HG02763 (cell line): ENCODE results near the gene PCP2.

Source experiments
- ATAC-seq: cut with Tn5 transposase; IDR thresholded peaks from one replicate; pipeline ENCODE4 v1.9.1; 2021; ENCODE audit warnings: mild to moderate bottlenecking, moderate library complexity; ENCODE audit not compliant: unreplicated experiment

Gene PCP2

GRCh38 chr19:7620442-7621412, 12.8 kb downstream of the PCP2 start:
- no peak for ATAC-seq

GRCh38 chr19:7619671-7620441, 13.7 kb downstream of the PCP2 start:
- no peak for ATAC-seq

- no peak for ATAC-seq
Observed at GRCh38 chr19:7618771-7619510, 14.6 kb downstream of the PCP2 start.

DNA sequence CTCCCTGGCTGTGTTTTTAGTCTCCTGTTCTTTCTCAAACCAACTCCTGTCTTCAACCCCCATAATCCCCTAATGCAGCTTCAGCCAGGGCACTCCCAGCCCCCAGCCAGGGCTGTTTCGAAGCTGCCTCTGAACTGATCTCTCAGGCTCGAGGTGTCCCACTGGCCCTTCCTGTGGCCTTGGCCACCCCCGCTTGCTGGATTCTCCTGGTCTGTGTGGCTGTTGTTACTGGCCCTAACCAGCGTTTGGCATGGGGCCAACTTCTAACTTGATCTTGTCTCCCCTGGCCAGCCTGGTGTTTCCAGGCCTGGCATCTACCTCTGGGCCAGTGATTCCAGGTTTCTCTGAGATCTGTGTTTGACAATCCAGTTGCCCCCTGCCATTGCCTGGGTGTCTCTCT, 15.2 kb downstream of the PCP2 start:
- no peak for ATAC-seq

- no peak for ATAC-seq
Observed at GRCh38 chr19:7617735-7618134, 15.8 kb downstream of the PCP2 start.

- ATAC-seq = no peak
Observed at GRCh38 chr19:7617172-7617571, 16.3 kb downstream of the PCP2 start.

DNA sequence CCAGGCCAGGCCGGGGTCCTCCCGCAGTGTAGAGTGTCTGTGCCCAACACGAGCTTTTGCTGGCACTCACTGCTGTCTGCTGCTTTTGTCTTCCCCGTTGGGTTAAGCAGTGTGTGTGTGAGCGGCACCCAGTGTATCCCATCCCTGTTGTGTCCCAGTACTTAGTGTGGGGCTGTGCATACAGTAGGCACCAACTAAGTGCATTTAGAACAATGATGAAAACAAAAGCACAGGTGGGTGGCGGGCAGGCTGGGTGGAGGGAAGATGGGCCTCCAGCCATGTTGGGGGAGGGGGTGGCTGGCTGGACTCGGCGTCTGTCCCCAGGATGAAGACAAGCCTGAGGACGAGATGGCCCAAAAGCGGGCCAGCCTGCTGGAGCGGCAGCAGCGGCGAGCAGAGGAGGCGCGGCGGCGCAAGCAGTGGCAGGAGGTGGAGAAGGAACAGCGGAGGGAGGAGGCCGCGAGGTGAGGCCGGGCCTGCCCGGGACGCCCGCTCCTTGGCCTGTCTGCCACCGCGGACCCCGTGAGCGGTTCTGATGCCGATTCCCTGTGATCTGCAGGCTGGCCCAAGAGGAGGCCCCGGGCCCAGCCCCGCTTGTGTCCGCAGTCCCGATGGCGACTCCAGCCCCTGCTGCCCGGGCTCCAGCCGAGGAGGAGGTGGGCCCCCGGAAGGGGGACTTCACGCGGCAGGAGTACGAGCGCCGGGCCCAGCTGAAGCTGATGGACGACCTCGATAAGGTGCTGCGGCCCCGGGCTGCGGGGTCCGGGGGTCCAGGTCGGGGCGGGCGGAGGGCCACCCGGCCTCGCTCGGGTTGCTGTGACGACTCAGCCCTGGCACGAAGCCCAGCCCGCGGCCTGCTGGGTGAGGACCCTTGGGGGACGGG, 18.4 kb downstream of the PCP2 start:
- ATAC-seq = no peak

DNA sequence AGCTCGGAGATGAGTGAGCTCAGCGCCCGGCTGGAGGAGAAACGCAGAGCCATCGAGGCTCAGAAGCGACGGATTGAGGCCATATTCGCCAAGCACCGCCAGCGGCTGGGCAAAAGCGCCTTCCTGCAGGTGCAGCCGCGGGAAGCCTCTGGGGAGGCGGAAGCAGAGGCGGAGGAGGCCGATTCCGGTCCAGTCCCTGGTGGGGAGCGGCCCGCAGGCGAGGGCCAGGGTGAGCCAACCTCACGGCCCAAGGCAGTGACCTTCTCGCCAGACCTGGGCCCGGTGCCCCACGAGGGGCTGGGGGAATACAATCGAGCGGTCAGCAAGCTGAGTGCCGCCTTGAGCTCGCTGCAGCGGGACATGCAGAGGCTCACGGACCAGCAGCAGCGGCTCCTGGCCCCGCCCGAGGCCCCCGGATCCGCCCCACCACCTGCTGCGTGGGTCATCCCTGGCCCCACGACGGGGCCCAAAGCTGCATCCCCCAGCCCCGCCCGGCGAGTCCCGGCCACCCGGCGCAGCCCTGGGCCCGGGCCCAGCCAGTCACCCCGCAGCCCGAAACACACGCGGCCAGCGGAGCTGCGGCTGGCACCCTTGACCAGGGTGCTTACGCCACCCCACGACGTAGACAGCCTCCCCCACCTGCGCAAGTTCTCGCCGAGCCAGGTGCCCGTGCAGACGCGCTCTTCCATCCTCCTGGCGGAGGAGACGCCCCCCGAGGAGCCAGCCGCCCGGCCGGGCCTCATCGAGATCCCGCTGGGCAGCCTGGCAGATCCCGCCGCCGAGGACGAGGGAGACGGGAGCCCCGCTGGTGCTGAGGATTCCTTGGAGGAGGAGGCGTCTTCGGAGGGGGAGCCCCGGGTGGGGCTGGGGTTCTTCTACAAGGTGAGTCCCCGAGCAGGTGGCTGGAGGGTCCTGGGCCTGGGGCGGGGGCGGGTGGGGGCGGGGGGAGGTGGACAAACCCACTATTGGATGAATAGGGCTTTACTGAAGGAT, 20.9 kb downstream of the PCP2 start:
- no peak for ATAC-seq

GRCh38 chr19:7611541-7612279, 21.8 kb downstream of the PCP2 start:
- no peak for ATAC-seq

- ATAC-seq = no peak
Observed at GRCh38 chr19:7610491-7611240, 22.9 kb downstream of the PCP2 start.

DNA sequence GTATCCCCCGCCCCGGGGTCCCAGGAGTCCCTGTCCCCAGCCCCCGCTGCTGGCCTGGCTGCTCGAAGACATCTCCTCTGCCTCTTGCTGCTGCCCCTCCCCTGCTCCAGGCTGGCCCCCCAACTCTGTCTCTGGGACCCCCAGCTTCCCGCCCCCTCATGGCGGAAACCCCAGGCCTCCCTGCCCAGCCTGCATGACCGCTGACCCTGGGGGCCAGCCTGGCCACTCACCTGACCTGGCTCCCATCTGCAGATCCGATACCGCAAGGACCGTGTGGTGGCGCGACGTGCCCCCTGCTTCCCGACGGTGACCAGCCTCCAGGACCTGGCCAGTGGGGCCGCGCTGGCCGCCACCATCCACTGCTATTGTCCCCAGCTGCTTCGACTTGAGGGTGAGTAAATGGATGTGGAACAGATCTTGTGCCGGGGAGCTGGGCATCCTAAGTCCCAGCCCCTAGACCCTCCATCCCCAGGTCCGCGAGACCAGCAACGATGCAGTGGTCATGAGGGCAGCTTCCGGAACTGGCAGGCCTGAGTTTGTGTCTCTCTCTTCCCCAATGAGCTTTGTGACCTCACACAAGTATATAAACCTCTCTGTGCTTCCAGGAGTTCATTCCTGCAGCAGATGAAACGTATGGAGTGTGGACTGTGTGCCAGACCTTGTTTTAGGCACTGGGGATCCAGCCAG, 25.5 kb downstream of the PCP2 start:
- no peak for ATAC-seq

- ATAC-seq = no peak
Observed at GRCh38 chr19:7607212-7607873, 26.2 kb downstream of the PCP2 start.

- ATAC-seq = no peak
Observed at GRCh38 chr19:7606289-7606688, 27.2 kb downstream of the PCP2 start.

- no peak for ATAC-seq
Observed at GRCh38 chr19:7605490-7606222, 27.9 kb downstream of the PCP2 start.

DNA sequence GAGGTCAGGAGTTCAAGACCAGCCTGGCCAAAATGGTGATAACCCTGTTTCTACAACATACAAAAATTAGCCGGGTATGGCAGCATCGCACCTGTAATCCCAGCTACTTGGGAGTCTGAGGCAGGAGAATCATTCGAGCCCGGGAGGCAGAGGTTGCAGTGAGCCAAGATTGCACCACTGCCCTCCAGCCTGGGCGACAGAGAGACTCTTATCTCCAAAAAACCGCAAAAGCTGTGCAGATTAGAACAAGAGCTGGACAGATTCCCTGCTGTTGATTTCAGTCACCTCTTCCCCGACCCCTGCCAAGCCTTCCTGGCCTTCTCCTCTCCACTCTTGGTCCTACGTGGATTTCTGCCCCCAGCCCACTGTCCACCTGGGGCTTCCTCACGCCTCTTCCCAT, 29.6 kb downstream of the PCP2 start:
- ATAC-seq = no peak

- no peak for ATAC-seq
Observed at GRCh38 chr19:7602935-7603497, 30.5 kb downstream of the PCP2 start.
